ENCODE results near the gene KLK10. TPM values are rescaled to one million over a fixed set of nuclear protein-coding genes. Genes with fewer than 3 reads are reported as not detected.

KLK10 gene
- total and polyA plus RNA-seq, 10 of the 15 experiments (the other 5 are each of a cell fraction or from before 2014, with no cell fraction given): not detected

GRCh38 chr19:51060336-51060735 lies 40.8 kb upstream of the KLK10 start:
- ChIA-PET CTCF (no interaction called here), RAD21 (ENCODE audit: unreplicated experiment) (no interaction called here), POLR2A (no interaction called here), SMC1A (ENCODE audit: uncharacterized antibody, unreplicated experiment) (no interaction called here)
- Histone ChIP-seq H3K9ac (ENCODE audit: control insufficient read depth, insufficient read depth, low read length) (no peak overlapping the region), H4K20me1 (ENCODE audit: control insufficient read depth, insufficient read depth) (no peaks in the 10 kb centered on the region), H3K27me3 (replicated peaks in 1 of 2; ENCODE audit: control insufficient read depth in 2 of 2, insufficient read depth in 2 of 2, low read length in 1 of 2) (no peaks in the 10 kb centered on the region), H3K4me3 (no peak overlapping the region), H3K27ac (ENCODE audit: control insufficient read depth, insufficient read depth) (no peak overlapping the region), H3K36me3 (ENCODE audit: control insufficient read depth in 2 of 2, insufficient read depth in 2 of 2, low read length in 1 of 2) (no peaks in the 10 kb centered on the region), H3K4me1 (ENCODE audit: control insufficient read depth, insufficient read depth, low read length) (no peaks in the 10 kb centered on the region), H3K79me2 (ENCODE audit: control insufficient read depth, insufficient read depth, low read length) (no peaks in the 10 kb centered on the region), H3K4me2 (ENCODE audit: control insufficient read depth, insufficient read depth) (no peak overlapping the region), H3K9me3 (replicated peaks; ENCODE audit: control insufficient read depth, insufficient read depth, low read length) (no peaks in the 10 kb centered on the region), H2AFZ (ENCODE audit: control insufficient read depth, low read depth, low read length) (no peak overlapping the region)
- intact Hi-C loops (cut with micrococcal nuclease; ENCODE audit: unreplicated experiment) (no loop called here), in situ Hi-C loops (cut with MboI) (no loop called here)
- TF ChIP-seq WRNIP1 (IDR thresholded peaks at IDR 0.05; ENCODE audit: borderline replicate concordance, low read depth, low read length) (no peak), ASH2L (IDR thresholded peaks at IDR 0.05; ENCODE audit: borderline replicate concordance, low read depth) (no peak), KAT2A (conservative IDR thresholded peaks at IDR 0.05; ENCODE audit: control insufficient read depth, low read depth, low read length) (no peak), CBX5 (IDR thresholded peaks at IDR 0.05; ENCODE audit: low read depth) (no peak), RELA (IDR thresholded peaks at IDR 0.05; ENCODE audit: borderline replicate concordance, partially characterized antibody) (no peak), TCF3 (IDR thresholded peaks at IDR 0.05; ENCODE audit: borderline replicate concordance, insufficient read depth, low read depth, low read length) (no peak), CREB1 (IDR thresholded peaks at IDR 0.05; ENCODE audit: low read depth) (no peak), ZNF687 (IDR thresholded peaks at IDR 0.05) (no peak), ZNF592 (IDR thresholded peaks at IDR 0.05) (no peak), CEBPZ (IDR thresholded peaks at IDR 0.05; ENCODE audit: low read depth, low read length) (no peak), POU2F2 (IDR thresholded peaks at IDR 0.05; ENCODE audit: borderline replicate concordance, low read depth, low read length) (no peak)
- ATAC-seq (no peak), FAIRE-seq (no peak), DNase-seq (ENCODE audit: low read depth, low spot score) (no peak)
- no TSS peak for BruUV-seq (replicated peaks)
- 31% methylated on average over 4 of the region's 4 CpGs for WGBS (ENCODE audit: insufficient coverage, insufficient replicate concordance, low lambda C conversion rate, missing lambda C conversion rate)

Measured in GM12878 (cell line).